GM19193 (cell line): ENCODE measurements around the gene PRKAB2.

Experiments used
- POLR2A ChIP-seq: IDR thresholded peaks from 4 replicates; pipeline ENCODE4 v1.6.1; 2011; ENCODE audit not compliant: insufficient read depth, insufficient read length; ENCODE audit errors: extremely low read depth

The PRKAB2 gene

DNA sequence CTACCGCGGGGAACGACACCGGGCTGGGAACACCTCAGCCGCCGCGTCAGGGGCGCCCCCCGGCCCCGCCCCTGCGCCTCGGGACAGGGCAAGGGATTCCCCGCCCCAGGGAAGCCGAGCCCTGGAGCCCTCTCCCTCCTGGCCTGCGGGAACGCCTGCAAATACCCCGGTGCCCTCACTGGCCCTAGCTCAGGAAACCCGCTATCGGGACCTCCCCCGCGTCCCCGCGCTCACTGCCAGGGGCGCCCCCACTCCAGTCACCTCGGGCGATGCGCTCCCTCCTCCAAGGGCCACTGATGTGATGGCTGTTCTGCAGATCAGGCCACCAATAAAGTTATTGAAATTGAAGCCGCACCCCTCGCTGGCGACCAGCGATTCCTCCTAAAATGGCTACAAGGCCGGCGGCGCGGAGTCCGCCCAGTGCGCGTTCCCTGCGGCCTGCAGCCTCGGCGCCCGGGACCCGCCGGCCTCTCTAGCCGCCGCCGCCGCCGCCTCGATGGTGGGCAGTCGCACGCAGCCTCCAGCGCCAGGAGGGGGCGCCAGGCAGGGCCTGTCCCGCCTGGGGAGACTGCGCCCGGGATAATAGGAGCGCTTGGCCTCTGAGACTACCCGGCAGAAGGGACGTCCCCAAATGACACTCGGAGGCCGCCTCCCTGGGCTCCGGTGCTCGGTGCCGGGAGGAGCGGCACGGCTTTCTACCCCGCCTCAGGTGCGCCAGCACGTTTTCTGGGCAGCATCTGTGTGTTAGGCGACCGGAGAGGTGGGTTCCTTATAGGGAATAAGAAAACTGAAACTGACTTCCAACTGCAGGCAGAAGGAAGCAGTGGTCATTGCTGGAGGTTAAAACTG is at the start of gene PRKAB2:
Gene PRKAB2 (minus strand): TSS at position 303 of the 849 bp plus-strand sequence. CDS start 326 bp downstream, outside the sequence.
- peak; percentile 72 for TF ChIP-seq POLR2A

DNA sequence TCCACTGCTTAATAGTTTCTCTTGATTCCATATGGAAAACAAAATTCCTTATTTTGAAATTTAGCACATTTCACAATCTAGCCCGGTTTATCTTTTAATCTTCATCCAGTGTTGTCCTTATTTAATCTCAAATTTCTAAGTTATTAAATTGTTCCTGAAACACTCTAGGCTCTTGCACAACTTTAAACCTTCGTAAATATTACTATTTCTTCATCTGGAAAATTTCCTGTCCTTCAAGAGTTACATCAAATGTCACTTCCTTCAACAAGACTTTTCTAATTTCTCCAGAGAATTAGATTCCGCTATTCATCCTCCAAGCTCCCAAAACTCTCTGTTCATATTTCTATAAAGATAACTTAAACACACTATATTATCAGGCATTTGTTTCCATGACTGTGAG is 46.3 kb upstream of the PRKAB2 start:
- no peak for TF ChIP-seq POLR2A

DNA sequence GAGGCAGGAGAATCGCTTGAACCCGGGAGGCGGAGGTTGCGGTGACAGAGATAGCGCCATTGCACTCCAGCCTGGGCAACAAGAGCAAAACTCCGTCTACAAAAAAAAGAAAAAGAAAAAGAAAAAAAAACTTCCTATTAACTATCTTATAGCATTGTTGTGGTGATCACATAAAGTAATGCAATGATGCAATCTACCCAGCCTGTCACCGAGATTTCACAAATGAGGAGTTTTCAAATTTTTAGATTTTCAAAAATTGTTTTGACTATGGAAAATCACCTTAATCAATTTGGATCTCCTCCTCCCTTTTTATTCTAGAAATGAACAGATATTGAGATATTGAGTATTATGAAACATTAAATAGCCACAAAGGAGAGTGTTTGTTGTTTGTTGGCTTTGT is 44.9 kb upstream of the PRKAB2 start:
- no peak for TF ChIP-seq POLR2A

GRCh38 chr1:147216124-147216523 is 43.9 kb upstream of the PRKAB2 start:
- TF ChIP-seq POLR2A = no peak

- no peak for TF ChIP-seq POLR2A
Measured at GRCh38 chr1:147215540-147215916, 43.3 kb upstream of the PRKAB2 start.

DNA sequence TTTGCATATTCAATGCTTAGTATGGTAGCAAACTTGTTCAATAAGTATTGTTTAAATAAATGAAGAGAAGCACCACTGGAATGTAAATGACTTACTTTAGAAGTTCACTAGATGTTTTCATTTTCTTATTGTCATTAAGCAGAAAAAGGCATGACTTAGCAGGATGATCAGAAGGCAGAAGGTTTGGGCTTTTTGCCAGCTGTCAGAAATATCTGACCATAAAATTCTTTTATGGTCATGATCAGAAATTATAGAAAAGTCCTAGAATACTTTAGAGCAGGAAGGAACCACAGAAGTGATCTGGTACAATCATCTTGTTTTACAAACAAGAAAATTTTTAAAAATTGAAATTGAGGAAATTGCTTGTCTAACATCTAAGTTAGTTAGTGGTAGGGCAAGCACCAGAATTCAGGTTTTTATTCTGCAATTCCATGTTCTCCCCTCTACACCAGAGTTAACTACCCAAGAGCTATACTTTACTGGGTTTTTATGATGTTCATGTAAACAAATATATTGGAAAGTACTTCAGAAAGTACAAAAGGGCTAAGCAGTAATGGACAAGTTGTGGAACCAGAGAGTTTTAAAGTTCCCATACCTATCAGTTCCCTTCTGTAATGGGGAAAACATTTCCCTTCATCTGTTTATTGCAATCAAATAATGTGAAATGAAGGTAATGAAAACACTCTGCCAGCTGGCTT is 42.7 kb upstream of the PRKAB2 start:
- no peak for TF ChIP-seq POLR2A

DNA sequence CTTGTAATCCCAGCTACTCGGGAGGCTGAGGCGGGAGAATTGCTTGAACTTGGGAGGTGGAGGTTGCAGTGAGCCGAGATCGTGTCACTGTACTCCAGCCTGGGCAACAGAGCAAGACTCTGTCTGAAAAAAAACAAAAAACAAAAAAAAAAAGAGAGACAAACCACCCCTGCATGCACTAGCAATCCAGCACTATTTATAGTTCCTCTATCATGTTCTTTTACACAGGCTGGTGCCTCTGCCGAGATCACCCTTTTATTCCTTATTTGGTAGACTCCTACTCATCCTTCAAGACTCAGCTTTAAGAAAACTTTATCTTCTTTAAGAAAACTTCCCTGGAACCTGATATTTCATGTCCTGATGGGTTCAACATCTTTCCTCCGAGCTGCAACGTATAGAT is 42.1 kb upstream of the PRKAB2 start:
- no peak for TF ChIP-seq POLR2A

DNA sequence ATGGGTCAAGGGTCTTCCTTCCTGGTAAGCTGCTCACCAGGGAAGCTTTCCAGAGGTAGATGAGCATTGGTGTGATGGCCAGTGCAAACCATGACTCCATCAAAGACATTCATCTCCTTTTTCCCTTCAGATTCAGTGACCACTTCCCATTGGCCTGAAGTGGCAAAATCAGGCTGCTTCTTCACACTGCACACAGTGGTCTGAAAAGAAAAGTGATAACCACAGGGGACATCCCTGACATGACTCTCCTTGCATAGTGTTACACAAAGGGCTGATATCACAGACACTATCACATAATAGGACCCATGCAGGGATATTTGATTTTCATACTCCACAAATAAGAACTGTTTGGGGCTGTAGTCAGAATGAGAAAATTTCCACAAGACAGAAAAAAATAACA is 41.0 kb upstream of the PRKAB2 start:
- no peak for TF ChIP-seq POLR2A

DNA sequence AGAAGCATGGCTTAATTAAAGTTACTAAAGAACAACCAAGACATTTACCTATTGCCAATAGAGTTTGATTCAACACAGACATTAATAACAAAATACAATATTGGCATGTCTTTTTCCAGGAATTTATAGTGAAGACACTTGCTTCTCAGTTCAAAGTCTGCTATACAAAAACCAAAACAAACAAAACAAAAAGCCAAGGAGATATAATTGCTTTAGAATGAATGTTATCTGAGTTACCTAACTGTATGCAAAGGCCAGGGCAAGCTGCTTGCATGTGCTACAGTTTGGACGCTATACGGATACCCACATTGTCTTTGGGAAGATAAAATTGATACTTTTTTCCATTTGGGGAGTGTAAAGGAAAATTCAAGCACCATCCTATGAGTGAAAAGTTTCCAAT is 39.3 kb upstream of the PRKAB2 start:
- TF ChIP-seq POLR2A = no peak

- no peak for TF ChIP-seq POLR2A
Measured at GRCh38 chr1:147210987-147211386, 38.7 kb upstream of the PRKAB2 start.

GRCh38 chr1:147209825-147210821 is 37.9 kb upstream of the PRKAB2 start:
- no peak for TF ChIP-seq POLR2A

DNA sequence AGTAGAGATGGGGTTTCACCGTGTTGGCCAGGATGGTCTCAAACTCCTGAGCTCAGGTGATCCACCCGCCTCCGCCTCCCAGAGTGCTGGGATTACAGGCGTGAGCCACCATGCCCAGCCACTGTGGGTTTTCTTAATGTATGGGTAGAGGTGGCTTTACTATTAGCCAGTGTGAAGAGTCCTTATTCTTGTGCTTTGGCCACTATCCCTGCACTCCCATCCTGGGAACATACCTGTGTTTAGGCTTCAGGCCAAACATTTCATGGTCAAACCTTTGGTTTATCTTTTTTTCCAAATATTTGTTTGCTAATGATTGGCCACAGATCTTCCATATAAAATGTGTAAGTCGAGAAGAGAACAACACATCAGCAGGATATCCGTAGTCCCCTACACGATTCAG is 36.3 kb upstream of the PRKAB2 start:
- no peak for TF ChIP-seq POLR2A

DNA sequence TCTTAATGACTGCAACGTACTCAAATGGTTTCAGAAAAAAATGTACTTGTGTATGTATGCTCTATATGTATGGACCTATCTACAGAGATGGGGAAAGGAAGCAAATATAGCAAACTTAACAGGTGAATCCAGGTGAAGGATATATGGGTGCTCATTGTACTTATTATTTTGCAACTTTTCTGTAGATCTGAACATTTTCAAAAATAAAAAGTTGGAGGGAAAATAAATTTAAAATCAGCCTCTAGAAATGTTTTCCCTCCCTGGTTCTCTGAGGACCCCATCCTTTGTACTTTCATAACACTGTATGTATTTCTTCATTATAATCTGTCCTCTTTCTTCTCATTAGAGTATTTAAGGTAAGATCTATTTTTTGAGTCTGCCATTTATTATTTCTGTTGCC is 34.9 kb upstream of the PRKAB2 start:
- TF ChIP-seq POLR2A = no peak

DNA sequence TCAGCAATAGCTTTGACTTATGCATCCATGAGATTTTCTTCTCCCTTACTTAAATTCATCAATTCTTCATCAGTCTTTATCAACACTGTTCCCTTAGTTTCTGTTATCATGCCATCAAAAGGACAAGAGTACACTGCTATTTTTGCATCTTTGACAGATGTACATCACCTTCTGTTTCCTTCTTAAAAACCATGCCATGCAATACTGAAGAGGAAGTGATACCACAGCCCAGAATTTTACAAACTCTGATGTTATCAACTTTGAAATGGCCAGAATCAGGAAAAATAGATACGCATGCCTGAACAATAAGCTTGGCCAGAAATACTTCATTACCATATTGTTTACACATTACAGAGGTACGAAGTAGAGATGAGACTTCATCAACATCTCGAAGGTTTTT is 31.8 kb upstream of the PRKAB2 start:
- no peak for TF ChIP-seq POLR2A

DNA sequence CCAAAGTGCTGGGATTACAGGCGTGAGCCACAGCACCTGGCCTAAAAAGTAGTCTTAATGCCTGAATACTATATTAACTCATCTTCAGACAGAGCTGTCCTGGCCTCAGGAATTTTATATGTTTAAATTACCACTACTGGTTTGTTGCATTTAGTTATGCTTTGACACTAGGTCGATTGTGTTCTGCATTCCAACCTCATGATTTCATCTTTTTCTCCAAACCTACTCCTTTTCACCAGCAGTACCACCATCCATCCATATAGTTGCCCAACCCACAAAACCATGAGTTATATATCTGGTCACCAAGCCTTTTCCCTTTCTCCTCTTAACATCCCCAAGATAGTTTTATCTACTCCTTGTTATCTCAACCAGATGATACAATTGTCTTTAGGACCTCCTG is 30.3 kb upstream of the PRKAB2 start:
- no peak for TF ChIP-seq POLR2A
